ENCODE results near the gene C10orf67.
"Not testable (repeated sequence)": the region's sequence is repeated elsewhere in the genome, so short reads cannot be mapped to it uniquely, and the experiment has no call there.

The C10orf67 gene

DNA sequence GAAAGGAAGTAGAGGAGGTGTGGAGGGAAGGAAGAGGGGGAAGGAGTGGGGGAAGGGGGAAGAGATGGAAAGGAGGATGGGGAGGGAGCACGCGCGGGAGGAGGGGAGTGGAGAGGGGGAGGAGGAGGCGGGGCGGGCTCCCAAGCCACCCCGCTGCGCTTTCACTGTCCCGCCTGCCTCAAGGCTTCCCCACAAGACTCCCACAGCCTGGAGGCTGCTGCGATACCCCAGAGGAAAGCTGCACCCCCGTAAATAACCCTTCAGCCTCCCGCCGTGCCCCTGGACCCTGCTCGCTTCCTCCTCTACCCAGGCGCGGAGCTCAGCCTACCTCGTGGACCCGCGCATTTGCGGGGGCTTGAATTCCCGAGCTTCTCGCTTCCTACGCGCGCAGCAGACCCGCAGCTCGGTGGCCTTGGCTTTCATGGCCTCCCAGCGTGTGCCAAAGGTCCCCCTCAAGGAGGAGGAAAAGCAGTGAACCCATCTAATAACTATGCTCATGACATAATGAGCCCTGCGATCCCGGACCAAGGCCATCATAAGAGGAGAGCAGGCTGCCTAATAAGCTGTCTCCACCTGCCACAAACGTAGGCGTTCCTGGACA lies at the start of gene C10orf67:
Gene C10orf67 (minus strand): TSS at position 557 of the 601 bp plus-strand sequence. CDS start 23 bp downstream, at position 534.
- DNase-seq = no peak

DNA sequence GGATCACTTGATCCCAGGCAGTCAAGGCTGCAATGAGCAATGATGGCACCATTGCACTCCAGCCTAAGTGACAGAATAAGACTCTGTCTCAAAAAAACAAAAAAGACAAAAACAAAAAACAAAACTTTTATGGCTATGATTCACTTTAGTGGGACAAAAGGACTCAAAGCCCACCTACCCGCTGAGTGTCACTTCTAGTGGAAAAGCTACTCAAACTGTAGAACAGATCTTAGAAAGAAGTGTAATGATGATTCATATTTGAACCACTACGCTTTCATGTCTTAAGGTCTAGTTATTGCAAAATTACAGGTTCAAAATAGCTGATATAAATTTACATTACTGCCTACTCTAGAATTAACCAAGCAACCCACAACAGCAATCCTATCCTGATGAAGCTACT lies 47.2 kb upstream of the C10orf67 start:
- no peak for DNase-seq

DNA sequence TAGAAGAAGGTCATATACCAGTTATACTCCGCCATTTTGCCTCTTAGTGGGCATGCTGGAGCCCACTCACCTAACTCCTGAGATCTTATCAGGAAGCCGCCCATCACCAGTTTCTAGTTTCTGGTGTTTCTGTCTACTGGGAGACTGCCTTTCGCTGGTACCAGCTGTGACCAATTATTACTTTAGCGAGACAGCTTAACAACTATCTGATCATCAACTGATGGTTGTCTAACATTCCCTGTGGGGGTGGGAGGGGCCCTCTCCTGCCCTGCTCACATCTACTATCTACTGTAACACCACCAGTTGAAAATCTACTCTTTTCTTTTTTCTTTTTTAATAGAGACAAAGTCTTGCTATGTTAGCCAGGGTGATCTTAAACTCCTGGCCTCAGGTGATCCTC lies 46.2 kb upstream of the C10orf67 start:
- DNase-seq = no peak

DNA sequence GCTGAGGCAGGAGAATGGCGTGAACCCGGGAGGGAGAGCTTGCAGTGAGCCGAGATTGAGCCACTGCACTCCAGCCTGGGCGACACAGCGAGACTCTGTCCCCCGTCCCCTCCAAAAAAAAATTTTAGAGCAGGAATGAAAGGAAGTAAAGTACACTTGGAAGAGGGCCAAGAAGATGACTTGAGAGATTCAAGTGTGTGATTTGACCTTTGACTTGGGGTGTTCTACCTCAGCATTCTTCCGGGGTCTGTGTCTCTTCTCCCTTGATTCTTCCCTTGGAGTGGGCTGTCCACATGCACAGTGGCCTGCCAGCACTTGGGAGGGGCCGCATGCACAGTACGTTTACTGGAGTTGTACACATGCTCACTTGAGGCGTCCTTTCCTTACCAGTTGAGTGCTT lies 45.8 kb upstream of the C10orf67 start:
- not testable (repeated sequence) for DNase-seq

DNA sequence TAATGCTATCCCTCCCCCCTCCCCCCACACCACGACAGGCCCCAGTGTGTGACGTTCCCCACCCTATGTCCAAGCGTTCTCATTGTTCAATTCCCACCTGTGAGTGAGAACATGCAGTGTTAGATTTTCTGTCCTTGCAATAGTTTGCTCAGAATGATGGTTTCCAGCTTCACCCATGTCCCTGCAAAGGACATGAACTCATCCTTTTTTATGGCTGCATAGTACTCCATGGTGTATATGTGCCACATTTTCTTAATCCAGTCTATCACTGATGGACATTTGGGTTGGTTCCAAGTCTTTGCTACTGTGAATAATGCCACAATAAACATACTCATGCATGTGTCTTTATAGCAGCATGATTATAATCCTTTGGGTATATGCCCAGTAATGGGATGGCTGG lies 42.9 kb upstream of the C10orf67 start:
- not testable (repeated sequence) for DNase-seq

DNA sequence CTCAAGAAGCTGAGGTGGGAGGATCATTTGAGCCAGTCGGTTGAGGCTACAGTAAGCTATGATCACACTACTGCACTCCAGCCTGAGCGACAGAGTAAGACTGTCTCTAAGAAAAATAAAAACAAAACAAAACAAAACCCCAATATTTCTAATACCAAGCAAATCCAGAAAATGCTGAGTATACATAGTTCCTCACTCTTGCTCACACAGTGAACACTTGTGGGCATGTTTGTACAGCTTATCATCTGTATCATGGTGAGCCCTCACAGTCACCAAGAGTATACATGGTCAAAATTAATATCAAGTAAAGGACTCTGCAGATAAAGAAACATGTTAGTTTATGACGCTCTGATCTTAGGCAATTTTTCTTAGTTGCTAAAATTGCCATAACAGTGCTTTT lies 41.5 kb upstream of the C10orf67 start:
- no peak for DNase-seq

DNA sequence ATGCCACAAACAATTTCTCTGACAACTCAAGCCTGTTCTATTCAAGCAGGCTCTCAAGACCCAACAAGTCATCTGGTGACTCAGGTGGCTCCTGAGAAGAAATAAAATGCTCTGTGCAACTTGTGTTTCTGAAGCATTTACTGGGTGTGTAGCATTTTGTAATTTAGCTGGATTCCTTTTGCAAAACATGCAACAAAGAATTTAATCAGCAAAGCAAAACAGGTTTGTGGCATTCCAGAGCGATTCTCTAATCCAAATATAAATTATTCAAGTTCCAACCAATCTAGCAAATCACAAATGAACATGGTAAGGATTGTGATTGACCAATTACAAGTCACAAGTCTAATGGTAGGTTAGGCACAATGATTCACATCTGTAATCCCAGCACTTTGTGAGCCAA lies 39.8 kb upstream of the C10orf67 start:
- no peak for DNase-seq

DNA sequence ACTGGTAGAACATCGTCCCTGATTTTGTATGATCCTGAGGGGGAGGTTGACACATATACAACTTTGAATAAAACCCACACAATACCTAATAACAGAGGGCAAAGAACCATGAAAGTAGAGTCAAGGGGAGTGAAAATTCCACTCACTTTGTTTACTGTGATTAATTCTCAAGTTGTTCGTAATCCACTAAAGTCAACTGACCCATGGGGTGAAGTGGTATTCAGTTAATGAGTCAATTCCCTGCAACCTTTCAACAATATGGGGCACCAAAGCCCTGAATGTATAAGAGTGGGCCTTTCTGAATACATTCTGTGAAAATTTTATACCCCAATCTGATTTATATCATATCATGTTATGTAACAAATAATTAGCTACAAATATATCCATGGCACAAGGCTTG lies 39.0 kb upstream of the C10orf67 start:
- DNase-seq = no peak

DNA sequence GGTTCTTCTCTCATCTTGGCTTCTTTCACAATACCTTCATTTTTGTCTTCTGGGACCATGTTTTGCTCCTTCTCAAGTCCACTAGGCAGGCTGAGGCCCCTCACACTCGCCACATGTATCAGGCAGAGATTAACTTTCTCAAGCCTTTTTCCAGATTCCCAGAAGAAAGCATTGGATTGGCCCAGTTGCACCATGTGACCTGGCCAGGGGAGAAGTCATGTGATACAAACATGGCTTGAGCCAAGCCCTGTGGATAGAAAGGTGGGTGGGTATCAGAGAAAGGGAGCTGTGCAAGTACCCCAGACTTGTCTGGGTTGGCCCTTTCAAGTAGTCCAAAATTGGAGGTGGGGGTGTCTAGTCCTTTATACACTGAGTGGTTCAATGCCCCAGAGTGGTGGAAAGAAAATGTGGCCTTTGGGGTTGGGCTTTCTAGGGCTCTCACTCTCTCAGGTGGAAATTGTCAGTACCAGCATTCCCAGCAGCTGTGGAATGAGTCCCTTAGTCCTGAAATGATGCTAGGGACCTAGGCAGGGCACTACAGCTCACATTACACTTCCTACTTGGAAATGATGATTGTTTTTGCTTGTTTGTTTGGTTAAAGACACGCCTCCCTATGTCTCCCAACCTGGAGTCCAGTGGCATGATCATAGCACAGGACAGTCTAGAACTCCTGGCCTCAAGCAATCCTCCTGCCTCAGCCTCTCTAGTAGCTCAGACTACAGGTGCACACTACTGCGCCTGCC lies 36.9 kb upstream of the C10orf67 start:
- no peak for DNase-seq

DNA sequence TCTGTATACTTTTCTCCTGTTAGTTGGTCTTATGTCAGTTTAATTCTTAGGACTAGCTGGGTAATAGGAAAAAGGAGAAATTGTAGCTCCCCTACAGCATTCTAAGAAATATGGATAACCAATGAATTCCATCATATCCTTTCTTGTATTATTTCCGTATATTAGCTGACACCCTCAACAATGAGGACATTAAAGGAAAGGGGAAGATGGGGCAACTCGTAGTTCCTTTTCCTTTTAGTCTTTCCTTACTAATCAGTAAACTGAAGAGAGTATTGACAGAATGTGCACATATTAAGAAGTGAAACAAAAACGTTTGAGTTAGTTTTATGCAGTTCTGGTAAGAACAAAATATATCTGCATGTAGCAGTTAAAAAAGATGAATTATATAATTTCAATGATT lies 35.1 kb upstream of the C10orf67 start:
- no peak for DNase-seq

DNA sequence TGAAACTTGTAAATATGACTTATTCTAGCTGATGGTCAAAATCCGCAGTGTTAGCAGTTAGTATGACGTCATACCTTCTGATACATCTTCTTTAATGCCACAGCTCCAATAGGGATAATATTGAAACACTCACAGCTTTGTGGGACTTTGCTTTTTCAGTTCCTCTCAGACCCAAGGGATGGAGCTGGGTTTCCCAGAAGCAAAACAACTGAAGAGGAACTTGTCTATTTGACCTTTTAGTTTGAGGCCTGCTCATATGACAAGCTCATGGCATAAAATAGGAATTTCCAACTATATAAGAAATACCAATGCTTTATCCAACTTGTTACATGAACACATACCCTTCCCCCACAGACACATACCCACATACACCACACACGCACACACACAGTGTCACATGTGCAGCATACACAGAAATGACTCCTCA lies 31.6 kb upstream of the C10orf67 start:
- no peak for DNase-seq

DNA sequence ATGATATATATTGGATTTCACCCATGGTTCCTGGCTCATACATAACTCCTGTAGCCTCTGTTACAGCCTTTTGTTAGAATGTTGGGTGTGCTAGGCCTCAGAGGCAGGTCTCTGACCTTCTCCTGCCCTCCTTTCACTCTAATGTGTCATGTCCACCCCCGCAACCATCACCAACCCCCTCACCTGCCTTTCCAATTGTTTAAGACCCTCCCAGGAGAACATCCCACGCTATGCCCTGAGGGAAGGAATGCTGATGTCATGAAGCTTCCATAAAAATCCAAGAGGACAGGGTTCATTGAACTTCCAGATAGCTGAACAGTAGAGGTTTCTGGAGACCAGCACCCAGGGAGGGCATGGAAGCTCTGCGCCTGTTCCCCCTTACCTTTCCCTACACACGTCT lies 30.8 kb upstream of the C10orf67 start:
- DNase-seq = no peak

DNA sequence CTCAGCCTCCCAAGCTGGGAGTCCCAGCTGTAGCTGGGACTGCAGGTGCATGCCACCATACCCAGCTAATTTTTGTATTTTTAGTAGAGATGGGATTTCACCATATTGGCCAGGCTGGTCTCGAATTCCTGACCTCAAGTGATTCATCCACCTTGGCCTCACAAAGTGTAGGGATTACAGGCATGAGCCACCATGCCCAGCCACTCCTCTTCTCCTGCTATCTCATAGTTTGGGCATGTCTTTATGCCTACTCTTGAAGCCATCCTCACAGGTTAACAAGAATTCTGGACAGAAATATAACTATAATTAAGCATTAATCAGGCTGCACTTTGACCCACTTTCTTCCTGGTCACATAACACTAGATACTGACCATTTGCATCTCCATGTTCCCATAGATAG lies 28.6 kb upstream of the C10orf67 start:
- no peak for DNase-seq

DNA sequence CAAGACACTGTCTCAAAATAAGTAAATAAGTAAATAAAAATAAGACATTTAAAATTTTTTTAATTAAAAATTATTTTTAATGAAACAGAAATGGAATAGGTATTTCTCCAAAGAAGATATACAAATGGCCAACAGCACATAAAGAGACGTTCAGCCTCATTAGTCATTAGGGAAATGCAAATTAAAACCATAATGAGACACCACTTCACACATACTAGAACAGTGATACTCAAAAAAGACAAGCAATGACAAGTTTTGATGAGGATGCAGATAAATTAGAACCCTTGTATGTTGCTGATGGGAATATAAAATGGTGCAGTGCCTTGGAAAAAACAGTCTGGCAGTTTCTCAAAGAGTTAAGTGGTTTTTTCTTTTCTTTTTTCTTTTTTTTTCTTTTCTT lies 26.5 kb upstream of the C10orf67 start:
- DNase-seq = no peak

DNA sequence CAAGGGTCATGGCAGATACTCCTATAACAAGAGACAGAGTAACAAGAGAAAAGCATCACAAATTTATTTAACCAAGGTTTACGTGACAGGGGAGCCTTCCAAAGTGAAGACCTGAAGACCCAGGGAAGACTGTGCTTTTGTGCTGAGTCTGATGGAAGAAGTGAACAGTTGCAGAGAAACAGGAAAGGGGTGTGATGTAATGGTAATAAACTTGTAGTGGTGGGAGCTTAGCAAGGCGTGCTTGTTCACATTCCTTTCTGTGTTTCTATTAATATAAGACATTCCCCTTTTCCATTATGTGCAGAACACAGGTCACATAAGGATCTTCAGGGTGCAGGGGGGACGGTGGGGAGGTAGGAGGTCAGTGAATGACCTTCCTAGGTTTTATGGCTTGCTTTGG lies 25.5 kb upstream of the C10orf67 start:
- no peak for DNase-seq

DNA sequence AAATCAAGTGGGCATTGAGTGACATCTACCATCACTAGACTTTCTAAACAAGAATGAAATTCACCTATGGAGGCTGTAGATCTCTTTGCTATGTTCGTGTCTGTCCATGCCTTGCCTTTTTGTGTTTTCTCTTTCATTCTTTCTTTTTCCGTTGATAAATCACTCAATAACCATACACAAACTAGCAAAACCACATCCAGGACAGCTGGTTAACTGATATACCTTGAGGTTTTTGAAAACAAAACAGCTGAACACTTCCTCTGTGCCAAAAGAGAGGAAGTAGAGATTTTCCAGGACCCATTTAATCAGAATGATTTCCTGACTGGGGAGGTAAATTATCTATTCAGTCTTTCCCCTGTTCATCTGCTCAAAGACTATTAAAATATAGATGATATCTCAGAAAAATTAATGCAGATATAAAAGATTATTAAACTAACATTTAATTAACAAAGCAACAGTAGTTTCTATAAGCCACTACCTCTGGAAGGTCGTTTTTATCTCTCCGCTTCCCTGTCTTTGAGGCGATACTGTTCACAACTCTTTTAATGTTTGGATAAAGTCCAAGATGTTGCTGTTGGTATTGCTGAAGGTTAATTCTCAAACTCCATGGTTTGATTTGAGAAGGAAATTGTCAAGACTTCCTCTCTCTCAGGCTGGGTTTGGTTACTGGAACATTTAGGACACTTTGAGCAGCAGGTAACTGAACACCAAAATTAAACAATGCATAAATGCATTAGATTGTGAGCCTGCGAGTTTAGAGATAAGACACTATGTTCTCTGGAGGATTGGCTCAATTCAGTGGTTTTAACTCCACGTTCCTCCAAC lies 24.4 kb upstream of the C10orf67 start:
- DNase-seq = no peak

DNA sequence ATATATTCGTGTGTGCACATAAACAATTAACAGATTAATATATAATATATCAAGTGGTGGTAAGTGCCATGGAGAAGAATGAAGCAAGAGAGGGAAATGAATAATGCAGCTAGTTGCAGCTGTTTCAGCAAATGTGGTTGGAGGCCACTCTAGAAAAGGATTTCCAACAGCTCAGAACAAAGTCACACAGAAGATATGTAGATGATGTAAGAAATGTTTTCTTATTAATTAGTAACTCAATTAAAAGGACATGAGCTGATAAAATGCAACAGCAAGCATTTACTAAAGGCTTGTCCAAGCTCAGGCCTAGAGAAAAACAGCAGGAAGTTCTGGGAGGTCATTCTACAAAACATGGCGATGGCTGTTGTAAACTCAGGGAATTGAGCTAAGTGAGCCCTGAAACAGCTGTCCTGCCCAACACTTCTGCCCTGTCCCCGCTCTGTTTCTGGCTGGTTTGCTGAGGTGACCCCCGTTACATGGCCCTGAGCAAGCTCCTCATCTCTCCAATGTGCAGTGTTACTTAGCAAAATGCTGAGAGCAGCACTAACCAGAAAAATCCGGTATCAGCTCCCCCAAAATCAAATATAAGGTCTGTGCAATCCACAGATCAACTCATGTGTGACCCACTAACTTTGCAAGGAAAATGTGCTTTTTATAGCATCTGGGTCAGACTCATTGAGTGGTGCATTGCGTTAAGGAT lies 23.4 kb upstream of the C10orf67 start:
- DNase-seq = no peak

DNA sequence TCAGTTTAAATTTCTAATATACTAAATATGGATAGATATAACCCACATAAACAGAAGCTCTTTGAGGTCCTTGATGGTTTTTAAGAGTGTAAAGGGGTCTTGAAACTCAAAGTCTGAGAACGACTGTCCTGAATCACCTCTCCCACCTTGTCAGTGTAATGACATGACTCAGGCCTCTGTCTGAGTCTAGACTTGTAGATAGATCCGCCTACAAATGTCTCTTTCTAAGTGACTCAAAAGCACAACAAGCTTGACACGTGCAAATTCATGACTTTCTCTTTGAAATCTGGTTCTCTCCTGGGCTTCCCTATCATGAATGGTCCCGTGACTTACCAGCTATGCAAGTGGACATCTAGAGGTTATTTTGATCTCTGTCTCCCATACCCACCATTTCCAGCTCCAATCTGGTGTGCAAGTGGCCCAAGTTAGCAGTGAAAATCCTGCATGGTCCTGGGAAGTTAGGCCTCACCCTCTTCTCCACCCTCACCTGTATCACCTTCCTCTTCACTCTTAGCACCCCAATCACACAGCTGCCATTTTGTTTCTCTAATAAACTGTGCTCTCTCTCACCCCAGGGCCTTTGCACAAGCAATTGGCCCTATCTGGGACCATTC lies 20.9 kb upstream of the C10orf67 start:
- not testable (repeated sequence) for DNase-seq

DNA sequence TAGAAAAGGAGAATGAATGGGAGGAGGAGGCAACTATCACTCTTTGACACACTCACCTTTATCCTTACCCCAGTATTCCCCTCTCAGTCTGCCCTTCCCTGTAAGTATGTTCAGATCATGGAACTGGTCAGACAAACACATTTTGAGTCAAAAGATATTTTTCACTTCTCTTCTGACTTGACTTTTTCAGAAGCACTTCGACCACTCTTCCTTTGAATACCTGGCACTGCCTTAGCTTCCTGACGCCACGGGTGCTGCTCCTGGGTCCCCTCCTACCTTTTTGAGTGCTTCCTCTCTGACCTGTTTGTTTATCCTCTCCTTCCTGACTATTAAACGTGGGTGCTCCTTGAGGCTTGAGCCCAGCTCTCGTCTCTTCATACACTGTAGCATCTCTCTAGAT lies 19.8 kb upstream of the C10orf67 start:
- DNase-seq = no peak

DNA sequence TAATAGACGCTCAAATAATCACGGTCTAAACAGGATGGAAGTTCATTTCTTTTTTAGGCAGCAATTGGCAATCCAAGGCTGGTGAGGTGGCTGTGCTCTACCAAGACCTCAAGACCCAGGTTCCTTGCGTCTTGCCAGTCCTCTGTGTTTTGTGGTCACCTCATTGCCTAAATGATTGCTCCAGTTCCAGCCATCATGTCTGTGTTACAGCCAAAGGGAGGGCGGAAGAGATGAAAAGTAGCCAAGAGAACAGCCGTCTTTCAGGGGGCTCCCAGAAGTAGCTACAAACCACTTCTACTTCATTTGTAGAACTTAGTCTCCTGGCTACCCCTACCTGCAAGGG lies 19.2 kb upstream of the C10orf67 start:
- no peak for DNase-seq

DNA sequence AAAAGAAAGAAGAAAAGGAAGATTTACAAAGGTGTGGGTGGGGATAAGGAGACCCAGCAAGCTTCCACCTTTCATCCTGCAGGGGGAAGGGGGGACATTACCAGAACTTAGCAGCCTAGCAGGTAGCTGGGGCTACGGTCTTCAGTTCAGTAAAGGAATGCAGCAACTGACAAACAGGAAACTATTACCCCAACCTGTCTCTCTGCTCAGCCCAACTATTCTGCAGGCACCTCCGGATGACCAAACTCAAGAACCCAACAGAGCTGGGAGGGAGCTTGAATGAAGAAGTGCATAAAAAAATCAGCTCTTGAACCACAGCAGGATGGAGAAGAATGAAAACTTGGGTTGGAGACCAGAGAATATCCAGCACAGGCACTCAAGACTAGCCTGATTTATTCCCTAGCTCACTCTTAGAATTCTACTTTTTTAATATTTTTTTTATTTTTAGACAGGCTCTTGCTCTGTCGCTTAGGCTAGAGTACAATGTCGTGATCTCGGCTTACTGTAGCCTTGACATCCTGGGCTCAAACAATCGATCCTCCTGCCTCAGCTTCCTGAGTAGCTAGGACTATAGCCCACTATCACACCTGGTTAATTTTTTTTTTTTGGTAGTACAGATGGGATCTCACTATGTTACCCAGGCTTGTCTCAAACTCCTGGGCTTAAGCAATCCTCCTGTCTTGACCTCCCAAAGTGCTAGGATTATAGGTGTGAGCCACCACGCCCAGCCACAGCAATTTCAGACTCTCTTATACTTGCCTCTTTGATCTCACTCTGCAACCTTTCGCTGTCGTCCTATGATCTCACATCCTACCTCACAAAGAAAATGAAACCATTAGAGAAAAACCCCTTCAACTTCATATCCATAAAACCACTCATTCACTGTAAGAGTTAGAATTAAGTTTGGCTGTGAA lies 18.5 kb upstream of the C10orf67 start:
- DNase-seq = no peak

Data from NCI-H1436 treated with DMSO at 0.1 percent for 48 hours (cell line).